Right lobe of liver (tissue), 4 donors: ENCODE results near the gene S100PBP.

Experiments used
- POLR2A ChIP-seq: fragments of 450-650 bp; IDR thresholded peaks from one replicate; pipeline ENCODE4 v1.6.1; 2017; ENCODE audit warnings: antibody characterized with exemption, mild to moderate bottlenecking
- TF ChIP-seq, protein P1 (sequence below), 4 donors: fragments of 200-600 bp in 3 of 4; fragments of 450-650 bp in 1 of 4; IDR thresholded peaks; one replicate each; pipeline versions ENCODE4 v1.5.1 to v1.8.0; 2016 to 2022; ENCODE audit warnings: antibody characterized with exemption in 4 of 4, mild to moderate bottlenecking in 2 of 4
- donor health status: DM: no; HTN: no; CAD: no.
- donor health status: DM: no; HTN: no; CAD: no.
- donor health status: DM: no; HTN: yes; CAD: no.

DNA sequence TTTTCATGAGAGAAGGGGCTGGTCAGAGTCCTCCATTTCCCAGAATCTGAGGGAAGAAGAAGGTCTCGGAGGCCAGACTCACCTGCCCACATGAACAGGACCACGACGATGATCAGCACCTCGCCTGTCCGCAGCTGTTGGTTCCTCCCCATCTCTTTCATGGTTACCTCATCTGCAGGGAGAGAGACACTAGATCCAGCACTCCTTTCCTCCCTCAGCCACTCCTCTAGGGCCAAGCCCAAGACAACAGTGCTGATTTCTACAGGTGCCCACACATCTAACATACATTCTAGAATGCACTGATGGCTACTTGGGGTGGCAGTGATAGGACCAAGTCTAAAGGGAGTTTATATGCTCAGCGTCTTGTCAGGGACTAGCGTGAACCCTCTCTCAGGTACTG lies 50.2 kb downstream of the S100PBP start:
- TF ChIP-seq, protein P1, sequence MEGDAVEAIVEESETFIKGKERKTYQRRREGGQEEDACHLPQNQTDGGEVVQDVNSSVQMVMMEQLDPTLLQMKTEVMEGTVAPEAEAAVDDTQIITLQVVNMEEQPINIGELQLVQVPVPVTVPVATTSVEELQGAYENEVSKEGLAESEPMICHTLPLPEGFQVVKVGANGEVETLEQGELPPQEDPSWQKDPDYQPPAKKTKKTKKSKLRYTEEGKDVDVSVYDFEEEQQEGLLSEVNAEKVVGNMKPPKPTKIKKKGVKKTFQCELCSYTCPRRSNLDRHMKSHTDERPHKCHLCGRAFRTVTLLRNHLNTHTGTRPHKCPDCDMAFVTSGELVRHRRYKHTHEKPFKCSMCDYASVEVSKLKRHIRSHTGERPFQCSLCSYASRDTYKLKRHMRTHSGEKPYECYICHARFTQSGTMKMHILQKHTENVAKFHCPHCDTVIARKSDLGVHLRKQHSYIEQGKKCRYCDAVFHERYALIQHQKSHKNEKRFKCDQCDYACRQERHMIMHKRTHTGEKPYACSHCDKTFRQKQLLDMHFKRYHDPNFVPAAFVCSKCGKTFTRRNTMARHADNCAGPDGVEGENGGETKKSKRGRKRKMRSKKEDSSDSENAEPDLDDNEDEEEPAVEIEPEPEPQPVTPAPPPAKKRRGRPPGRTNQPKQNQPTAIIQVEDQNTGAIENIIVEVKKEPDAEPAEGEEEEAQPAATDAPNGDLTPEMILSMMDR (IDR thresholded peaks at IDR 0.05) = no peak
- no peak for TF ChIP-seq POLR2A
